Measurements from ENCODE around the gene OR2H1.

OR2H1 gene

DNA sequence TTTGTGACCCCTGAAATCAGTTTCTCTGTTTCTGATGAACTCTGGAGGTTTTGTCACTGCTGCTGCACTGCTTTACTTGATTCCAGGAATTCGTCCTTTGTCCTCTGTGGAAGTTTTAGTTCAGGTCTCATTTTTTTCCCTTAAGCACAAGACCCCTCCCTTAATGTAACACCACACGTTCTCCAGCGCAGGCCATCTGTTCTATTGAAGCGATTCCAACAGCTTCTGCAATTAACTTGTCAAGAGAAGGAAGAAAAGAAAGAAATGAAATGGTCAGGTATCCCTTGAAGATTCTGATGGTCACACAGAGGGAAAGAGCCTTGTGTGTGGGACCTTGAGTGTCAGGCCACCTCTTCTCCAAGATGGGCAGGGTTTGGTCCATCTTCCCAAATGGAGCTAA is 38.6 kb downstream of the OR2H1 start:
- Histone ChIP-seq H3K4me1 (ENCODE audit: control insufficient read depth, insufficient read depth, low read length) (no peaks in the 10 kb centered on the region), H3K36me3 (ENCODE audit: control insufficient read depth, insufficient read depth, low read length) (no peaks in the 10 kb centered on the region), H3K9ac (ENCODE audit: low read depth, low read length) (no peak overlapping the region), H3K27ac (ENCODE audit: low read depth, low read length) (no peak overlapping the region), H3K9me3 (ENCODE audit: control insufficient read depth, insufficient read depth, low read length) (no peaks in the 10 kb centered on the region), H3K4me3 (ENCODE audit: low read depth, low read length) (no peak overlapping the region), H3K27me3 (ENCODE audit: control insufficient read depth, insufficient read depth, low read length) (no peaks in the 10 kb centered on the region)

DNA sequence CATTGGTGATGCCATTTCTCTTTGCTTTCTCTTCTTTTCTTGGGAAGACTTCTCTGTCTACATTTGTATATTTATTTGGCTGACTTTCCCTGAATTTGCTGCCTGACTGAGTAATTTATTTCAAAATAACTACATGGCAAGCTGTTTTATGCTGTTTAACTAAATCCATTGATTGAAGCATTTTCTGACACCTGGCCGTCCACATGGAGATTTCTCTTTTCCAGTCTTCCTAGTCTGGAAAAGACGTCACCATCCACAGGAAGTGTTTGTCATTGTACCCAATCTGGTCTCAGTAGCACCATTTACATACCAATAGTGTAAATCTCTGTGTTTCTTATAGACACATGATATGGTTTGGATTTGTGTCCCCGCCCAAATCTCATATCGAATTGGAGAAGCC is 40.0 kb downstream of the OR2H1 start:
- Histone ChIP-seq H3K9ac (ENCODE audit: low read depth, low read length) (no peak overlapping the region), H3K4me1 (ENCODE audit: control insufficient read depth, insufficient read depth, low read length) (no peaks in the 10 kb centered on the region), H3K4me3 (ENCODE audit: low read depth, low read length) (no peak overlapping the region), H3K9me3 (ENCODE audit: control insufficient read depth, insufficient read depth, low read length) (no peaks in the 10 kb centered on the region), H3K27ac (ENCODE audit: low read depth, low read length) (no peak overlapping the region), H3K36me3 (ENCODE audit: control insufficient read depth, insufficient read depth, low read length) (no peaks in the 10 kb centered on the region), H3K27me3 (ENCODE audit: control insufficient read depth, insufficient read depth, low read length) (no peaks in the 10 kb centered on the region)

DNA sequence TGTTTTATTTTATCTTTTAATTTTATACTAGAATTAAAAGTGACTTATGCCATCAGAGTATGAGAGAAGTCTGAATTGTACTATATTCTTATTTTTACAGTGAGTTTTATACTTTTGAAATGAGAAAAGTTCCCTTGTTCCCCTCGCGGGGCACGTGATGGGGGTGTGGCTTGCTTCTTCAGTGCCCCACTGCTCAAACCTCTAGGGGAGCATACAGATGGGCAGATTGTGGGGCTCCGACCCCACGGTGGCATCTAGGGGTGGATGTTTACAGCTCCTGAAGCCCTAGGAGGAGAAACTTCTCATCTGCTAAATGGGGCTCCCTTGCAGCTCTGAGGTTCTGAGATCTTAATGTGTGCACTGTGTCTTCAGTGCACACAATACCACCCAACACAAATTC is 42.7 kb downstream of the OR2H1 start:
- no peaks in the 10 kb centered on the region for H3K36me3 ChIP-seq (ENCODE audit: control insufficient read depth, insufficient read depth, low read length)
- no peaks in the 10 kb centered on the region for H3K9me3 ChIP-seq (ENCODE audit: control insufficient read depth, insufficient read depth, low read length)
- H3K4me3 ChIP-seq (ENCODE audit: low read depth, low read length) = no peak overlapping the region
- H3K27ac ChIP-seq (ENCODE audit: low read depth, low read length) = no peak overlapping the region
- no peak overlapping the region for H3K9ac ChIP-seq (ENCODE audit: low read depth, low read length)
- H3K27me3 ChIP-seq (ENCODE audit: control insufficient read depth, insufficient read depth, low read length) = no peaks in the 10 kb centered on the region
- H3K4me1 ChIP-seq (ENCODE audit: control insufficient read depth, insufficient read depth, low read length) = no peaks in the 10 kb centered on the region

DNA sequence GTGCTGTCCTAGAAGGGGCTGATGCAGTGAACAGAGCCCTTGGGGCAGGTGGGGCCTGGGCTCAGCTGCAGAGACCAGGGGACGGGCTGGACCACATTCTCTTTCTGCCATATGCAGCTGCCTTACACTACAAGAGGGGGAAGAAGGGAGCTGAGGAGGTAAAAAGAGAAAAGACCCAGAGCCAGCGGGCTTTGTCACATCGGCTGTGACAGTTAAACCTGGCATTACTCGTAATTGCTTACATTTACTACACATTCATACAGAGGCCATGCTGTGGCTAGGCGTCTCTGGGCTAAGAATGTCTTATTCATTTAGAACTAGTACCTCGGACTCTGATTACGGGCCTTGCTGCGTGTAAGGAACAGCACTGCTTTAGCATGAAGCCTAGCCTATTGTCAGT is 43.6 kb downstream of the OR2H1 start:
- Histone ChIP-seq H3K27me3 (ENCODE audit: control insufficient read depth, insufficient read depth, low read length) (no peaks in the 10 kb centered on the region), H3K4me1 (ENCODE audit: control insufficient read depth, insufficient read depth, low read length) (no peaks in the 10 kb centered on the region)

DNA sequence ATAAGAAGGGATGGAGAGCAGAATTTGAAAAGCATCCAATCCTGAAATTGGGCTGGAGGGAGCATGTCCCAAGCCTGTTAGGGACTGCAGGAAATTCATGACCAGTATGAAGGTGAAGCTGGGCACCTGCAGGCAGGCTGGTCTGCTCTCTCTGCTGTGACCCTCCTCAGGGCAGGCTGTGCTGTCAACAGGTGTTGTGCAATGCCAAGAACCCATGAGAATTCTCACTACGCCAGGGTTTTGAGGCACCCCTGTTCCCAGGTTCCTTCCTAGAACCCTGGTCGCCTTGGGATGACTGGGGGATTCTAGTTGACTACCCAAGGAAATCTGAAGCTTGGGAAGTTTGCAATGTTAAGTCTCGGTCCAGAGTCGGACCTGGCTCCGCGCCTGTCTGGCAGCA is 44.2 kb downstream of the OR2H1 start:
- Histone ChIP-seq H3K4me1 (ENCODE audit: control insufficient read depth, insufficient read depth, low read length) (no peaks in the 10 kb centered on the region), H3K27ac (ENCODE audit: low read depth, low read length) (no peak overlapping the region), H3K27me3 (ENCODE audit: control insufficient read depth, insufficient read depth, low read length) (no peaks in the 10 kb centered on the region), H3K36me3 (ENCODE audit: control insufficient read depth, insufficient read depth, low read length) (no peaks in the 10 kb centered on the region), H3K9ac (ENCODE audit: low read depth, low read length) (no peak overlapping the region), H3K4me3 (ENCODE audit: low read depth, low read length) (no peak overlapping the region), H3K9me3 (ENCODE audit: control insufficient read depth, insufficient read depth, low read length) (no peaks in the 10 kb centered on the region)

More for the DNA sequence above, 43.6 kb downstream of the OR2H1 start:
- no peak overlapping the region for H3K4me3 ChIP-seq (ENCODE audit: low read depth, low read length)
- H3K9ac ChIP-seq (ENCODE audit: low read depth, low read length) = no peak overlapping the region
- H3K36me3 ChIP-seq (ENCODE audit: control insufficient read depth, insufficient read depth, low read length) = no peaks in the 10 kb centered on the region
- no peak overlapping the region for H3K27ac ChIP-seq (ENCODE audit: low read depth, low read length)
- no peaks in the 10 kb centered on the region for H3K9me3 ChIP-seq (ENCODE audit: control insufficient read depth, insufficient read depth, low read length)

DNA sequence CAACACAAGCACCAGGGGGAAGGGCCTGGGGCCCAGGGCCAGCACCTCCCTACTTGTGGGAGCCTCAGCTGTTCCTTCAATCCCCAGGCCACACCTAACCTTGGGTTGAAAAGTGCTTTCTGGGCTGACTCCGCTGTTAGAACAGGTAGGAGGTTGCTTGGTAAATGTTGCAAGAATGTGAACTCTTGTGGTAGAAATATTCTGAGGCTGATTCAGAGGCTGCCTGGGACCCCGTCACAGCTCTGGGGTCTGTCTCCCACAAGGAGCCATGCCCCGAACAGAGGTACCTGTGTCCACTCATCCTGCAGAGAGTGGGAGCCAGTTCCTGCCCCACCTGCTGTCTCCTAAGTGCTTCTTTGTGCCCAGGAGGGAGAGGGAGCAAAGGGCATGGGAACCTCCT is 45.2 kb downstream of the OR2H1 start:
- H3K4me3 ChIP-seq (ENCODE audit: low read depth, low read length) = no peak overlapping the region
- no peak overlapping the region for H3K27ac ChIP-seq (ENCODE audit: low read depth, low read length)
- no peaks in the 10 kb centered on the region for H3K4me1 ChIP-seq (ENCODE audit: control insufficient read depth, insufficient read depth, low read length)
- no peaks in the 10 kb centered on the region for H3K27me3 ChIP-seq (ENCODE audit: control insufficient read depth, insufficient read depth, low read length)
- no peaks in the 10 kb centered on the region for H3K36me3 ChIP-seq (ENCODE audit: control insufficient read depth, insufficient read depth, low read length)
- H3K9ac ChIP-seq (ENCODE audit: low read depth, low read length) = no peak overlapping the region
- H3K9me3 ChIP-seq (ENCODE audit: control insufficient read depth, insufficient read depth, low read length) = no peaks in the 10 kb centered on the region

DNA sequence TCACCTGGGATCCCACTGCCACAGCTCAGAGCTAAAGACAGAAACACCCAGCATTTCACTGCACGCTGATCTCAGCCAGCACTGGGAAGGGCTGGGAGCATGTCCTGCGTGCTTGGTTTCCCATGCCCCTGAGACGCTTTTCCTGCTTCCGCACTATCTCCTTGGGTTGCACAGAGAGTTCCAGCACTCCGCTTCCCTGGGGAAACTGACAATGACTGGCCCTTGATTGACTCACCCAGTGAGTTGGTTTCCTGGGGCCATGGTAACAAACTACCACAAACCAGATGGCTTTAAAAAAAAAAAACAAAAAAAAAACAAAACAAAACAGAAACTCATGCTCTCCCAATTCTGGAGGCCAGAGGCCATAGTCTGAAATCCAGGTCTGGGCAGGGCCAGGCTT is 45.6 kb downstream of the OR2H1 start:
- no peak overlapping the region for H3K4me3 ChIP-seq (ENCODE audit: low read depth, low read length)
- no peak overlapping the region for H3K9ac ChIP-seq (ENCODE audit: low read depth, low read length)
- H3K4me1 ChIP-seq (ENCODE audit: control insufficient read depth, insufficient read depth, low read length) = no peaks in the 10 kb centered on the region
- H3K36me3 ChIP-seq (ENCODE audit: control insufficient read depth, insufficient read depth, low read length) = no peaks in the 10 kb centered on the region
- no peaks in the 10 kb centered on the region for H3K27me3 ChIP-seq (ENCODE audit: control insufficient read depth, insufficient read depth, low read length)
- no peak overlapping the region for H3K27ac ChIP-seq (ENCODE audit: low read depth, low read length)
- no peaks in the 10 kb centered on the region for H3K9me3 ChIP-seq (ENCODE audit: control insufficient read depth, insufficient read depth, low read length)

DNA sequence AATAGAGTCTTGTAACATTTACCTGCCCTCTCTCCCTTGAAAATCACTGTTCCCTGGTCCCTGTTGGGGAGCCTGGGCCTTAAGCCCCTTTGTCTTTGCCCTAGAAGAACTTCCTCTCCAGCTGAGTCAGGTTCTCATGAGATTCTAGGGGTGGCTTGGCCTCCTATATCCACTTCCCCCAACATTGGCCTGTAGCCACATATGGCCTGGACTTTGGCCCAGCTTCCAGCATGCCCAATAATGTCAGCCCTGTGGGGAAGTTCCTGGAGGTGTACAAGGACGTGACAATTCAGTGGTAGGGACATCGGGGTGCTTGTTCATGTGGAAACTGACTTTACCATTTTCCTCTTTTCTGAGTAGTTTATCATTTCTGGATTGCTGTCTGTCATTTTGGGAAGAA is 48.0 kb downstream of the OR2H1 start:
- Histone ChIP-seq H3K9ac (ENCODE audit: low read depth, low read length) (no peak overlapping the region), H3K27me3 (ENCODE audit: control insufficient read depth, insufficient read depth, low read length) (no peaks in the 10 kb centered on the region), H3K36me3 (ENCODE audit: control insufficient read depth, insufficient read depth, low read length) (no peaks in the 10 kb centered on the region), H3K4me1 (ENCODE audit: control insufficient read depth, insufficient read depth, low read length) (no peaks in the 10 kb centered on the region), H3K9me3 (ENCODE audit: control insufficient read depth, insufficient read depth, low read length) (no peaks in the 10 kb centered on the region), H3K4me3 (ENCODE audit: low read depth, low read length) (no peak overlapping the region), H3K27ac (ENCODE audit: low read depth, low read length) (no peak overlapping the region)

DNA sequence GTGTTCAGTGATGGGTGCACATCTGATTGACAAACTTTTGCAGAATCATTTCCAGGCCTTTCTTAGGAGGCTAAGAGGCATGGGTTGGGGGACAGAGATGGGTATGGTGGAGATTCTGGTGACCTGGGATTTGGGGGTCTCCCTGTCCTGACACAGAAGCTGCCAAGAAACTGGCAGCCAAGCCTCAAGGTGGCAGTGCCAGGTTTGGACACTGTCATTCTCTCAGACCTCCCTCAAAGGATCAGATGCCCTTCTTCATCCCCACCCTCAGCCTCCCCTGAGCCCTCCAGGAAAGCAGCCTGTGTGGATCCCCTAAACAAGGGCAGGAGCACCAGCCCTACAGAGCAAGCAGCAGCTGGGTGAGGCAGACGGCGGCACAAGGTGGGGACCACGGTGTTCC is 48.9 kb downstream of the OR2H1 start:
- H3K4me1 ChIP-seq (ENCODE audit: control insufficient read depth, insufficient read depth, low read length) = 0 out of 2 replicates have a peak, but pooled peaks cover 4% of the 10 kb centered on the region
- H3K9me3 ChIP-seq (ENCODE audit: control insufficient read depth, insufficient read depth, low read length) = no peaks in the 10 kb centered on the region
- no peak overlapping the region for H3K27ac ChIP-seq (ENCODE audit: low read depth, low read length)
- no peak overlapping the region for H3K4me3 ChIP-seq (ENCODE audit: low read depth, low read length)
- no peak overlapping the region for H3K9ac ChIP-seq (ENCODE audit: low read depth, low read length)
- H3K36me3 ChIP-seq (ENCODE audit: control insufficient read depth, insufficient read depth, low read length) = no peaks in the 10 kb centered on the region
- H3K27me3 ChIP-seq (ENCODE audit: control insufficient read depth, insufficient read depth, low read length) = no peaks in the 10 kb centered on the region

DNA sequence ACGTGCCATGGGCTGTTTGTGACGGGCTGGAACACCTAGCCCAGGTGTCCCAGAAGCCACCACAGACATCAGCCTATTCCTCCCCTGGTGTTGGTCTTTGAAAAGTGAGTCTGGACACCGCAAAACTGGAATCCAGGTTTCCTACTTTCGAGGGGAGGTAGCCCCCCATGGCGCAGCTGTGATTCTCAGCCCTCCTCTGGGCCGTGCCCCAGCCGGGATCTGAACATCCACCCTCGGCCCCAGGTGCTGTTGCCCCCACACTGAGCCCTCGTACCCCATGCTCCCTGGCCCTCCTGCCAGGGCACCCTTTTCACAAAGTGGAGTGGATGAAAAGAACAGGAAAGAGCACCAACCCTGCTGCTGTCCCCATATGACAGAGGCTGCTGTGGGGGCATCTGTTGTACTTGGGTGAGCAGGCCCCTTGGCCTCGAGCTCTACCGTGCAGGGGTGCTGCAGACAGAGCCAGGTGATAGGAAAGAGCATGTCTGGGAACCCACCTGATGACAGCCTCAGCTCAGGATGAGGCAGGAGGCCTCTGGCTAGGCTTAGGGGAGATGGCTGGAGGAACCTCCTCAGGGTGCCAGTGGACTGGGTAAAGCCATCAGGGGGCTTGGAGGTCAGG is 49.6 kb downstream of the OR2H1 start:
- H3K4me3 ChIP-seq (ENCODE audit: low read depth, low read length) = no peak overlapping the region
- H3K9me3 ChIP-seq (ENCODE audit: control insufficient read depth, insufficient read depth, low read length) = no peaks in the 10 kb centered on the region
- no peaks in the 10 kb centered on the region for H3K27me3 ChIP-seq (ENCODE audit: control insufficient read depth, insufficient read depth, low read length)
- no peak overlapping the region for H3K9ac ChIP-seq (ENCODE audit: low read depth, low read length)
- no peak overlapping the region for H3K27ac ChIP-seq (ENCODE audit: low read depth, low read length)
- H3K36me3 ChIP-seq (ENCODE audit: control insufficient read depth, insufficient read depth, low read length) = no peaks in the 10 kb centered on the region
- 0 out of 2 replicates have a peak, but pooled peaks cover 4% of the 10 kb centered on the region for H3K4me1 ChIP-seq (ENCODE audit: control insufficient read depth, insufficient read depth, low read length)

DNA sequence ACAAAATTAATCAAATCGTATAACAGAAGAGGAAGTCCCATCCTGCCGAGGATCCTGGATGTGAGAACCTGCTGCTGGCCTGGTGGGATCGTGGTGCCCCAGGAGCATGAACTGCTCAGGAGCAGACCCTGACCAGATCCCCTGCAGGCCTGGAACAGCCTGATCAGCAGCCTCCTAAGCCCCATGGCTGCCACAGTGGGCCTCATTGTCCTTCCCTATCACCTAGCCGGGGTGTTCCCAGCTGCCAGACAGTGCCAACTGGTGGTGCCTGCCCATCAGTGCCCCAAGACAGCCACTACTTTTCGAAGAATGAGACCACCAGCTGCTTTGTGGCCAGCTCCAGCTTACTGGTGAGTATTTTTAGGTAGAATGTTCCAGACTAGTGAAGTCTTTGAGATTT is 50.4 kb downstream of the OR2H1 start:
- Histone ChIP-seq H3K9ac (ENCODE audit: low read depth, low read length) (no peak overlapping the region), H3K4me3 (ENCODE audit: low read depth, low read length) (no peak overlapping the region), H3K9me3 (ENCODE audit: control insufficient read depth, insufficient read depth, low read length) (no peaks in the 10 kb centered on the region), H3K36me3 (ENCODE audit: control insufficient read depth, insufficient read depth, low read length) (no peaks in the 10 kb centered on the region), H3K4me1 (ENCODE audit: control insufficient read depth, insufficient read depth, low read length) (0 out of 2 replicates have a peak, but pooled peaks cover 4% of the 10 kb centered on the region), H3K27ac (ENCODE audit: low read depth, low read length) (no peak overlapping the region), H3K27me3 (ENCODE audit: control insufficient read depth, insufficient read depth, low read length) (no peaks in the 10 kb centered on the region)

DNA sequence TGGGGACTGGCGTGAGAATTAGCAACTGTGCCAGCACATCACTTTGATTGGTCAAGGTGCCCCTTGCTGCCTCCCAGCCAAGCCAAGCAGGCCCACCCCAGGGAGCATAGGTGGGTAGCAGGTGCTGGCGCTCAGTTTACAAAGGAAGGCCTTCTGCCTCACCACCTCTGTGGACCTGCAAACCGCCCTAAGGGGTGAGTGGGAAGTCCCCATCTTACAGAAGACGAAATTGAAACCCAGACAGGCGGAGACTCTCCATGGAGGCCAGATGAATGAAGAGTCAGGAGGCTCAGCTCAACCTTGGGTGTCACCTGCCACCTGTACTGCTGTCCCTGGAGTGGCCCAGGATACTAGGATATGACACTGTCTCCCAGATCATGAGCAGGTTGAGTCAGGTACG is 52.3 kb downstream of the OR2H1 start:
- H3K4me1 ChIP-seq (ENCODE audit: control insufficient read depth, insufficient read depth, low read length) = 0 out of 2 replicates have a peak, but pooled peaks cover 4% of the 10 kb centered on the region
- no peak overlapping the region for H3K4me3 ChIP-seq (ENCODE audit: low read depth, low read length)
- H3K36me3 ChIP-seq (ENCODE audit: control insufficient read depth, insufficient read depth, low read length) = no peaks in the 10 kb centered on the region
- H3K27ac ChIP-seq (ENCODE audit: low read depth, low read length) = no peak overlapping the region
- H3K27me3 ChIP-seq (ENCODE audit: control insufficient read depth, insufficient read depth, low read length) = no peaks in the 10 kb centered on the region
- no peak overlapping the region for H3K9ac ChIP-seq (ENCODE audit: low read depth, low read length)
- H3K9me3 ChIP-seq (ENCODE audit: control insufficient read depth, insufficient read depth, low read length) = no peaks in the 10 kb centered on the region
